ENCODE measurements around the gene ZFHX2. TPM values are rescaled to one million over a fixed set of nuclear protein-coding genes. Genes with fewer than 3 reads are reported as not detected.
A peak's percentile ranks its signal among the peaks of the same experiment; 100 is the strongest.

Gene ZFHX2
- polyA plus RNA-seq, 1 of the 3 experiments (the other 2 are of a cell fraction): 0.77 TPM

DNA sequence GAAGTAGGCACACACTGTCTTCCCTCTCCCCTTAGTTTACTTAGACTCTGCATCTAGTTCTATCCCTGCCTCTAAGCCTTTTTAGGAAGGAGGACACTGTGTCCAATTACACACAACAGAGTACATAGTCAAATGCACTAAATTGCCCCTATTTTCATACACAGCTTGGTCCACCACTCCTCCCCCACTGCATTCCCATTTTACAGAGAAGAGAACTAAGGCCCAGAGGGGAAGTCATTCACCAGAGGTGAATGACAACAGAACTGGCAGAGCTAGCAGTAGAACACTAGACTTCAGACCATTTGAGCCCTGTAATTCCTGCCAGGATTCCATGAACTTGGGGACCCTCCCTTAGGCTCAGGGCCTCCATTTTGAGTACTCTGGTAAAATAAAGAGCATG lies 28.2 kb upstream of the ZFHX2 start:
- ChIA-PET POLR2A (interaction anchor here (1.1 to 1.4 kb wide), 2 partner anchors 9 to 13 kb away, joined by 6 to 8 read pairs; partner anchors contain the start of gene AP1G2), CTCF (interaction anchor here (1.3 to 4.3 kb wide), 3 partner anchors 10 to 21 kb away, joined by 3 to 19 read pairs (median 5); no protein-coding TSS in a partner anchor)
- H3K27me3 ChIP-seq (ENCODE audit: insufficient read depth): no peaks in the 10 kb centered on the region
- H3K9me2 ChIP-seq: no peaks in the 10 kb centered on the region
- H3K4me1 ChIP-seq (ENCODE audit: control insufficient read depth in 1 of 2, insufficient read depth in 2 of 2, low read depth in 1 of 2, low read length in 1 of 2): peaks cover 0 to 28% of the 10 kb centered on the region in 2 experiments; a peak in 1 of 4 replicates
- TF ChIP-seq ZBTB33 (IDR thresholded peaks at IDR 0.05; ENCODE audit: borderline replicate concordance, low read depth): no peak
- TF ChIP-seq TEAD4 (IDR thresholded peaks at IDR 0.05; ENCODE audit: borderline replicate concordance, insufficient read depth): no peak
- no peak for TF ChIP-seq POLR2AphosphoS5 (IDR thresholded peaks at IDR 0.05; ENCODE audit: low read depth, low read length)
- TF ChIP-seq EZH2phosphoT487 (IDR thresholded peaks at IDR 0.05; ENCODE audit: borderline replicate concordance, low read depth): no peak
- TF ChIP-seq FOXJ3 (CRISPR knock-in tag; IDR thresholded peaks at IDR 0.05): no peak
- TF ChIP-seq, protein P1, sequence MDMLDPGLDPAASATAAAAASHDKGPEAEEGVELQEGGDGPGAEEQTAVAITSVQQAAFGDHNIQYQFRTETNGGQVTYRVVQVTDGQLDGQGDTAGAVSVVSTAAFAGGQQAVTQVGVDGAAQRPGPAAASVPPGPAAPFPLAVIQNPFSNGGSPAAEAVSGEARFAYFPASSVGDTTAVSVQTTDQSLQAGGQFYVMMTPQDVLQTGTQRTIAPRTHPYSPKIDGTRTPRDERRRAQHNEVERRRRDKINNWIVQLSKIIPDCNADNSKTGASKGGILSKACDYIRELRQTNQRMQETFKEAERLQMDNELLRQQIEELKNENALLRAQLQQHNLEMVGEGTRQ (IDR thresholded peaks at IDR 0.05; ENCODE audit: borderline replicate concordance, low read depth, low read length): no peak
- no peak for TF ChIP-seq REST (IDR thresholded peaks at IDR 0.05; ENCODE audit: low read depth, low read length)
- TF ChIP-seq MAX (IDR thresholded peaks at IDR 0.05; ENCODE audit: low read depth): no peak
- no peak for TF ChIP-seq GATA2 (CRISPR knock-in tag; IDR thresholded peaks at IDR 0.05)
- TF ChIP-seq, protein P2, sequence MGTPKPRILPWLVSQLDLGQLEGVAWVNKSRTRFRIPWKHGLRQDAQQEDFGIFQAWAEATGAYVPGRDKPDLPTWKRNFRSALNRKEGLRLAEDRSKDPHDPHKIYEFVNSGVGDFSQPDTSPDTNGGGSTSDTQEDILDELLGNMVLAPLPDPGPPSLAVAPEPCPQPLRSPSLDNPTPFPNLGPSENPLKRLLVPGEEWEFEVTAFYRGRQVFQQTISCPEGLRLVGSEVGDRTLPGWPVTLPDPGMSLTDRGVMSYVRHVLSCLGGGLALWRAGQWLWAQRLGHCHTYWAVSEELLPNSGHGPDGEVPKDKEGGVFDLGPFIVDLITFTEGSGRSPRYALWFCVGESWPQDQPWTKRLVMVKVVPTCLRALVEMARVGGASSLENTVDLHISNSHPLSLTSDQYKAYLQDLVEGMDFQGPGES (IDR thresholded peaks at IDR 0.05; ENCODE audit: low read depth, low read length): no peak
- TF ChIP-seq FOSL2 (IDR thresholded peaks at IDR 0.05; ENCODE audit: borderline replicate concordance, low read depth): no peak
- H2AFZ ChIP-seq (ENCODE audit: low read depth): no peak overlapping the region
- peak overlapping the region in 1 of 2 experiments; percentile 94; a peak in 1 of 4 replicates for H3K27ac ChIP-seq (ENCODE audit: low read depth in 2 of 2, low read length in 1 of 2)
- H3F3A ChIP-seq (replicated peaks; ENCODE audit: insufficient read depth): no peaks in the 10 kb centered on the region
- H3K4me3 ChIP-seq (ENCODE audit: low read depth in 2 of 2, low read length in 1 of 2): no peak overlapping the region
- no peak overlapping the region for H3K9ac ChIP-seq
- no peak overlapping the region for H3K4me2 ChIP-seq
- H3K9me3 ChIP-seq: no peaks in the 10 kb centered on the region
- no peak for DNase-seq
- no peaks in the 10 kb centered on the region for H3K36me3 ChIP-seq (replicated peaks in 1 of 2; ENCODE audit: control insufficient read depth in 1 of 2, insufficient read depth in 2 of 2, low read length in 1 of 2)
- no peaks in the 10 kb centered on the region for H4K20me1 ChIP-seq (ENCODE audit: insufficient read depth)
- no peaks in the 10 kb centered on the region for H3K79me2 ChIP-seq (ENCODE audit: insufficient read depth)

Data from SK-N-SH (cell line).